Sciatic nerve (tissue), 2 donors: ENCODE measurements around the gene OR10D3. TPM values are rescaled to one million over a fixed set of nuclear protein-coding genes. Genes with fewer than 3 reads are reported as not detected.
"Not testable (repeated sequence)": the region's sequence is repeated elsewhere in the genome, so short reads cannot be mapped to it uniquely, and the experiment has no call there.

ENCODE experiments used
- ATAC-seq: fragments of 200-7000 bp; cut with Tn5 transposase; one replicate; pipeline ENCODE4 v1.9.1; 2020; ENCODE audit warnings: mild to moderate bottlenecking, moderate library complexity
- DNase-seq: peaks from one replicate; pipeline ENCODE4 v3.0.0-alpha.2; 2020; ENCODE audit warnings: low spot score
- intact Hi-C: fragments of 100-400 bp; cut with DNase I; formaldehyde crosslinking; loops from one replicate; pipeline ENCODE4 v1.14.2; 2022
- total RNA-seq: library from RNA; stranded (reverse); fragmentation: NEBNext Ultra II Directional; extraction: Animal tissue kit (Norgen Biotek cat#: 25700); gene quantifications from one replicate; pipeline ENCODE4 v1.2.1, GENCODE V29; 2021
- donor health status: DM: no; HTN: no; CAD: no.
- donor health status: DM: no; HTN: no; CAD: no.

Gene OR10D3
- total RNA-seq: not detected

DNA sequence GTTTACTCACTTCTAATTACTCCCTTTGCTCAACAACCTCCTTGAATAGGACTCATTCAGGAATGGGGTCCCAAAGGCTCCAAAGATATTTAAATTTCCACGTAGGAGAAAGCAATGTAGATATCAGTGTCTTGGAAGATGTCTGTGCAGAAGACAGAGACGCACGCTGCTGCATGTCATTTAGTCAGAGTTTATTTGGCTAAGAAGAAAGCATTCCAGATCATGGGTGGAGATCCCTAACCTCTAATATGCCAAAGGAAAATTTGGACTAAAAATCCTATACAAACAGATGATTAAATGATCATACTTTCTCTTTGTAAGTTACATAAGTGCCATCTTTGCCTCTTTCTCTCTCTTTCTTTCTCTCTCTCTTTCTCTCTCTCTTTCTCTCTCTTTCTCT, at the start of gene OR10D3:
Gene OR10D3, plus strand, starts transcription at position 278 of the 400 bp plus-strand sequence. CDS start 1,925 bp downstream, outside the sequence.
- intact Hi-C loops: no loop called here
- no peak for DNase-seq
- ATAC-seq: no peak

- intact Hi-C loops: no loop called here
- DNase-seq: no peak
- no peak for ATAC-seq
Measured at GRCh38 chr11:124143034-124143433, 40.1 kb upstream of the OR10D3 start.

GRCh38 chr11:124147951-124148350, 35.2 kb upstream of the OR10D3 start:
- DNase-seq (no peak), ATAC-seq (no peak)
- intact Hi-C loops: no loop called here

- intact Hi-C loops: no loop called here
- DNase-seq (no peak), ATAC-seq (no peak)
Measured at GRCh38 chr11:124150684-124151083, 32.5 kb upstream of the OR10D3 start.

- ATAC-seq (no peak), DNase-seq (no peak)
- intact Hi-C loops: no loop called here
Measured at GRCh38 chr11:124152770-124153407, 30.3 kb upstream of the OR10D3 start.

DNA sequence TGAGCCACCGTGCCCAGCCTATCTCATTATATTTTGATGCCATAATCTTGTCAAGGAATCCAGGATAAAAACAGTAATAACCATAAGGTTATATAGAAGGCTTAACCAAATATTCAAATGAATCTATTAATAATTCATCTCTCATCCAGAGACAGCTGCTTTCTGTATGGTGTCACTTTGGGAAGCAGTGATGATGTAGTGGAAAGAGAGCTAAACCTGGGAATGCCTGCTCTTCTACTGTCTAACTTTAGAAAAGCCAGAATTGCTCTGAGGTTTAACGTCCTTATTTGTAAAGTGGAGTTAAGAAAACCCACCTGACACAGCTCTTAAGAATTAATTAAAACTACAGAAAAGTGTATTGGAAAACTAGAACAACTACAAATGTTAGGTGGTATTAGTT, 29.3 kb upstream of the OR10D3 start:
- ATAC-seq: no peak
- DNase-seq: no peak
- intact Hi-C loops: no loop called here

GRCh38 chr11:124159481-124159880, 23.7 kb upstream of the OR10D3 start:
- intact Hi-C loops: no loop called here
- DNase-seq (no peak), ATAC-seq (no peak)

DNA sequence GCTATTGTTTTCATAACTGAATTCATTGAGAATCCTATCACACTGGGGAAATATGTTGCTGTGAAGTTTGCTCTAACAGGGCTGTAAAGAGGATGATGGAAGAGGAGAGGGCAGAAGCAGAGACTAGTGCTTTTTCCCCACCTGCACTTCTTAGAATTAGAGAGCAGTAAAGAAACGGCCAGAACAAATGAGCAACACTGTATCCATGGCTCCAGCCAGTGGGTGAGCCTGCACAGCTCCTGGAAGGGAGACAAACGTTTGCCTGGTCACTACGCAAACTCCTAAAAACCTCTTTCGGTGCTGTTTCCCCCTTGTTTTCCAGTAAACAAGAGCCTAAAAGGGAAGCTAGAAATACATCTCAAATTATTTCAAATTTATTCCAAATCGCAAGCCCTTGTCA, 22.2 kb upstream of the OR10D3 start:
- no peak for DNase-seq
- intact Hi-C loops: no loop called here
- no peak for ATAC-seq

DNA sequence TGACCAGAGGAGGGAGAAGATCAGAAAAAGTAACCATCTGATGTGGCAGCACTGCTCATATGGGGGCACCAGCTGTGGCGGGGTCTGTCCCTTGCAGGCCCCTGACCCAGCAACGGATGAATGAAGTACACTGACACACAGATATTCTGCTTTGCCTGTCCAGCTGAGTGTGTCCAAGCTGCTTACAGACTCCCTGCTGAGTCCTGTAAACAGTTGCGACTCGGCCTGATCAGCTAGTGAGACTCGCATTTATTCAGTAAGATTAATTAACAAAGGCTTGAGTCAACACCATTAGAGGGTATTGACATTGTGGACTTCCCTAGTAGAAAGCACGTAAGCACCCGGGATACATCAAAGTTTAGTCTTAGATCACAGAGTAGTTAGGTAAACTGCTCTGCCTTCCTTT, 15.3 kb upstream of the OR10D3 start:
- intact Hi-C loops: no loop called here
- ATAC-seq: no peak

DNA sequence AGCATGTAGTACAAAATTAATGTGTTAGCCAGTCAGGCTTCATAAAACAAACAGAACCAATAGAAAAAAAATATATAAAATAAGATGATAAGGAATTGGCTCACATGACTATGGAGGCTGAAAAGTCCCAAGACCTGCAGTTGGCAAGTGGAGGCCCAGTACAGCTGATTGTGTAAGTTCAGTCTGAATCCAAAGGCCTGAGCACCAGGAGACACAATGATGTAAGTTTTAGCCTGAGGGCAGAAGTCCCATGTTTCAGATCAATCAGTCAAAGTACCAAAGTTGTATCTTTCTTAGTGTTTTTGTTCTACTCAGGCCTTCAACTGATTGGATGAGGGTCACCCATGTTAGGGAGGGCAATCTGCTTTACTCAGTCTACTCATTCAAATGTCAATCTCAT, 14.3 kb upstream of the OR10D3 start:
- intact Hi-C loops: no loop called here
- ATAC-seq: no peak
- DNase-seq: no peak

More for the DNA sequence above, 15.3 kb upstream of the OR10D3 start:
- DNase-seq: no peak

DNA sequence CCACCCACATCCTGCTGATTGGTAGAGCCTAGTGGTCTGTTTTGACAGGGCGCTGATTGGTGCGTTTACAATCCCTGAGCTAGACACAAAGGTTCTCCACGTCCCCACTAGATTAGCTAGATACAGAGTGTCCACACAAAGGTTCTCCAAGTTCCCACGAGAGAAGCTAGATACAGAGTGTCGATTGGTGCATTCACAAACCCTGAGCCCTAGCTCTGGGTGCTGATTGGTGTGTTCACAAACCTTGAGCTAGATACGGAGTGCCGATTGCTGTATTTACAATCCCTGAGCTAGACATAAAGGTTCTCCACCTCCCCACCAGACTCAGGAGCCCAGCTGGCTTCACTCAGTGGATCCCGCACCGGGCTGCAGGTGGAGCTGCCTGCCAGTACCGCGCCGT, 12.8 kb upstream of the OR10D3 start:
- intact Hi-C loops, DNase-seq, ATAC-seq: not testable (repeated sequence)

DNA sequence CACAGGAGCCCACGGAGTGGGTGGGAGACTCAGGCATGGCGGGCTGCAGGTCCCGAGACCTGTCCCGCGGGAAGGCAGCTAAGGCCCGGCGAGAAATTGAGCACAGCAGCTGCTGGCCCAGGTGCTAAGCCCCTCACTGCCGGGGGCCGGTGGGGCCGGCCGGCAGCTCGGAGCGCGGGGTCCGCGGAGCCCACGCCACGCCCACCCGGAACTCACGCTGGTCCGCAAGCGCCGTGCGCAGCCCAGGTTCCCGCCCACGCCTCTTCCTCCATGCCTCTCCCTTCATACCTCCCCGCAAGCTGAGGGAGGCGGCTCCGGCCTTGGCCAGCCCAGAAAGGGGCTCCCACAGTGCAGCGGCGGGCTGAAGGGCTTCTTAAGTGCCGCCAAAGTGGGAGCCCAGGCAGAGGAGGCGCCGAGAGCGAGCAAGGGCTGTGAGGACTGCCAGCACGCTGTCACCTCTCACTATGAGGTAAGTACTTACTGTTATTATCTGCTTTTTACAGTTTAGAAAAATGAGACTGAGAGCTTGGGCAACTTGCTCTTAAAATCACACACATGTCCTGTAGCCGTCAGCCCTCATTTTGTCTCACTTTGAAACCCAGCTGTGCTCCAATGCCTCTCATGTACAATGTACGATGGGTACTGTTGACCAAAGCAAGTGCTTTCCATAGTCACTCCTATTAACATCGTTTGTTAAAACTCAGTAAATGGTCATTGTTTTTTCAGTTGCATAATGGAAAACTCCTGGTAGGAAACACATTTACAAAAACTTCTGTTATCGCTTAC, 12.2 kb upstream of the OR10D3 start:
- intact Hi-C loops: no loop called here
- ATAC-seq: no peak
- no peak for DNase-seq

DNA sequence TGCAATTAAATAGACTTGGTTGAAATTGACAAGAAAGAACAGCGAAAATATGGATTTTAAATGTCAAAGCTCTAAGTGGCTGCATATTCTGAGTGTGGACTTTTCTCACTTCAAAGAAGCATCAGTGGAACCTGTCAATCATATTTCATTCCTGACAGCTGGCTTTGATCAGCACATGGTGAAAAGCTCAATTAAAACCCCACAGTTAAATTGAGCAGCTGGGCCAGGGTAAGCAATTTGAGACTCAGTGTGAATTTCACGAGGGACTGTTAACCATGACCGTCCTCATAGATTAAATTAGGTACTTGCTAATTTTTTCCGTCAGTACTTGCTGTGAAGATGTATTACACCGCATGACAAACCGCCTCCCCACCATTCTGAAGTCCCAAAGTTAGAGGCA, 11.0 kb upstream of the OR10D3 start:
- intact Hi-C loops: no loop called here
- ATAC-seq: no peak

GRCh38 chr11:124172599-124172998, 10.5 kb upstream of the OR10D3 start:
- DNase-seq (no peak), ATAC-seq (no peak)
- intact Hi-C loops: no loop called here

More for the DNA sequence above, 11.0 kb upstream of the OR10D3 start:
- no peak for DNase-seq

DNA sequence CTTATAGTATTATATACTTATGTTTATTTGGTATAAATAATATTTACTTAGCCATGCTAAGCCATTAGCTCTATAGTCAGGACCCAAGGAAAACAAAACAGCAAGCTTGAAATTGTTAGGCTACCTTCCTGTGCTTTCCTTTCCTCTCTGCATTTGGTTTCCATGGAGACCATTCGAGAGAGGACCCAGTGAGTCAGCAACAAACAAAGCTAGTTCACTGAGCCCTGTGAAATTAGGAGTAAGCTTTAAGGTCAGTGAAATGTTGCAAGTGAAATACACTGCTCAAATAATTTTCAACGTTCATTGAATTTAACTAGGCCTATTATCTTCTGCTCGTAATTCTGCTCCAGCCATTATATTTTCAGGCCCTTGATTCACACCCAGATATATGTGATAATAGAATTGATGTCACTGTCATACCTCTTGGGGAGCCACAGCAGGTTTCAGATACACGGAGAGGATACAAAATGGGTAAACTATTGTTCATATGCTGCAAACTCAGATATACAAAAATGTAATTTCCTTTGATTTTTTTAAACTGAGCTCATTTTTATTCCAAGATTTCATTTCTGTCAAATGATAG, 9.1 kb upstream of the OR10D3 start:
- ATAC-seq (no peak), DNase-seq (no peak)
- intact Hi-C loops: no loop called here

- DNase-seq (no peak), ATAC-seq (no peak)
- intact Hi-C loops: no loop called here
Measured at GRCh38 chr11:124176925-124177715, 6.0 kb upstream of the OR10D3 start.

DNA sequence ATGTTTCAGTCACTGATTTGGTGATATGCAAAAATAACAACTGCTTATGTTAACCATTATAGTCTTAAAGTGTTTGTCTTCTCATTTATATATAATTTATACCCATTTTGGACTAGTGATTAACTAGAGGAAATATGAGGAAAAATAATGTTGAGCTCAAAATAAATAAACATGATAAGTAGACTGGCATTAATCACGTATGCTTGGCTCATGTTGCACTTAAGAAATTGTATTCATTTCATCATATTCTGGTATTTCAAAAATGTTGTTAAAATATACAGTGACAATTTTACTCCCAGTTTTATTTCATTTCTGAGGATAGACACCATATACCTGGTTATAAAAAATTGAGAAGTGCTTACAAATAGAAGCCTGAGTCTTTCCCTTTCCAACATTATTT, 3.8 kb upstream of the OR10D3 start:
- no peak for DNase-seq
- ATAC-seq: no peak
- intact Hi-C loops: no loop called here

- no peak for ATAC-seq
- intact Hi-C loops: no loop called here
- no peak for DNase-seq
Measured at GRCh38 chr11:124190298-124191139, 7.4 kb downstream of the OR10D3 start.
